PC-3 (cell line): ENCODE measurements around the gene MAPK1.

Source experiments
- CTCF ChIP-seq: fragments of 300-600 bp; sonication (generic); conservative IDR thresholded peaks from 2 replicates; pipeline ENCODE4 v1.5.1; 2017; ENCODE audit warnings: antibody characterized with exemption, low read depth, mild to moderate bottlenecking, low read length
- EZH2 ChIP-seq: fragments of 300-600 bp; sonication (generic); IDR thresholded peaks from one replicate; pipeline ENCODE4 v1.6.1; 2017; ENCODE audit warnings: antibody characterized with exemption, mild to moderate bottlenecking, low read length; ENCODE audit not compliant: unreplicated experiment
- EZH2phosphoT487 ChIP-seq: fragments of 300-600 bp; sonication (generic); IDR thresholded peaks from 2 replicates; pipeline ENCODE4 v1.6.1; 2018; ENCODE audit warnings: mild to moderate bottlenecking, antibody characterized with exemption, low read length, borderline replicate concordance

DNA sequence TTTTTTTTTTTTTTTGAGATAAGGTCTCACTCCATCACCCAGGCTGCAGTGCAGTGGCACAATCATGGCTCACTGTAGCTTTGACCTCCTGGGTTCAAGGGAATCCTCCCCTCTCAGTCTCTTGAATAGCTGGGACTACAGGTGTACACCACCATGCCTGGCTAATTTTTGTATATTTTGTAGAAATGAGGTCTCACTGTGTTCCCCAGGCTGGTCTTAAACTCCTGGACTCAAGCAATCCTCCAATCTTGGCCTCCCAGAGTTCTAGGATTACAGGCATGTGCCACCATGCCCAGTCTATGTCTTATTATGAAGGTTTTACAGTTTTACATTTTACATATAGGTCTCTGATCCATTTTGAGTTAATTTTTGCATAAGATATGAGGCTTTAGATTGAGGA, 20.4 kb upstream of the MAPK1 start:
- no peak for TF ChIP-seq CTCF
- no peak for TF ChIP-seq EZH2phosphoT487
- TF ChIP-seq EZH2 = no peak
